Measurements from ENCODE around the gene PARP8. TPM values are rescaled to one million over a fixed set of nuclear protein-coding genes. Genes with fewer than 3 reads are reported as not detected.

The PARP8 gene
- total RNA-seq, 1 donor from 2014 or later, result 22.2 TPM

DNA sequence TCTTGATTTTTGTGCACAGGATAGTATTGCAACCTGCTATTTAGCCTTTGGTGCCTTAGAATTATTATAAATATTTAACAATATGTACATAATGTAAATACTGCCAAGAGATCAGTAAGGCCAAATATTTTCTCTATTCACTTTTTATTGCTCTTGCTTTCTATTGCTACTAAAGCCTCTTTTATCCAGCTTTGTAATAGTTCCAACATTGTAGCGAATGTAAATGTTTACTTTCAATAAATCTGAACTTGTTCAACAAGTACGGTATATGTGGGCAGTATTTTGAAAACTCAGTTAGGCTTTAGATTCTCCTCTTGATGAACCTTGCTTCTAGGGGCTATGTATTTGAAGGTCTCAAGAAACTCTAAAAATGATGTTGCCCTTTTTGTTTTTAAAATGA lies 179.8 kb downstream of the PARP8 start:
- intact Hi-C loops (cut with micrococcal nuclease), result no loop called here
- Mint-ChIP-seq H3K27me3 (ENCODE audit: low read depth) (no peaks in the 10 kb centered on the region), H3K4me1 (ENCODE audit: low read depth) (no peaks in the 10 kb centered on the region), H3K4me3 (ENCODE audit: low read depth) (no peak overlapping the region), H3K9me3 (no peaks in the 10 kb centered on the region), H3K36me3 (ENCODE audit: low read depth) (peaks cover 10% of the 10 kb centered on the region), H3K27ac (no peak overlapping the region)
- no peak for DNase-seq (ENCODE audit: low spot score)

DNA sequence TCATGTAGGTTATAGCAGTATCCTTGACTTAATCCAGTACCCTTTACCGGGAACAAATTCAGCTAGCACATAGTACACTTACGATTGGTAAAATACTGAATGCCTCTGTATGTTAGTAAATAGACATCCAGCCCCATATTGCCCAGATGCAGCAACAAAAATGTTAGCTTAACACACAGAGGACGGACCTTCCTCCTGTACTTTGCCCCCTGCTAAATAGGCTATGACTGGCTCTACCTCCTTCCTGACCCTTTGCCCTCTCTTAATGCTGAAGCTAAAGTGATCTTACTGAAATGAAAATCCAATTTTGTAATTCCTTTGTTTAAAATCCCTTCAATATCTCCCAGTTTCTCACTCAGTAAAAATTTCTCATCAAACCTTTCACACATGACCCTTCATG lies 183.1 kb downstream of the PARP8 start:
- H3K36me3 Mint-ChIP-seq (ENCODE audit: low read depth), result no peaks in the 10 kb centered on the region
- no peaks in the 10 kb centered on the region for H3K27me3 Mint-ChIP-seq (ENCODE audit: low read depth)
- H3K4me3 Mint-ChIP-seq (ENCODE audit: low read depth), result no peak overlapping the region
- no peak for DNase-seq (ENCODE audit: low spot score)
- H3K9me3 Mint-ChIP-seq, result no peaks in the 10 kb centered on the region
- peaks cover 6% of the 10 kb centered on the region for H3K4me1 Mint-ChIP-seq (ENCODE audit: low read depth)
- intact Hi-C loops (cut with micrococcal nuclease), result no loop called here
- H3K27ac Mint-ChIP-seq, result no peak overlapping the region

DNA sequence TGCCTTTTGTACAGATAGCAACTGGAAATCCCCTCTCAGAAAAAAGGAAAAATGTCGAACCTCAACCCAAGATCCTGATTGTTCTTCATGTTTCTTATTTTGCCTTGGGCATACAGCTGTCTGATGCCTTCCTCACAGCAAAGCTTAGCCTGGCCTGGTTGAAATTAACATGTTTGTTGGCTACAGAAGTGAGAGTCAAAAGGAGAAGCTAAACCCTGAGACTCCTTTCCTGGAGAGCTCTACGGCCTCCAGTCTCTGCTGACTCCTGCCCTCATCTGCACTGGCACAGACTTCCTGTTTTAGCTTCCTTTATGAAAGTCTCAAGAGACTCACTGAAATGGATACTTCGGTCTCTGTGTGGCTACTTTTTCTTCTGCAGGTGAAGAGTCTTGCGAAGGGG lies 186.7 kb downstream of the PARP8 start:
- DNase-seq (ENCODE audit: low spot score), result no peak
- no peaks in the 10 kb centered on the region for H3K36me3 Mint-ChIP-seq (ENCODE audit: low read depth)
- peaks cover 2% of the 10 kb centered on the region for H3K27me3 Mint-ChIP-seq (ENCODE audit: low read depth)
- intact Hi-C loops (cut with micrococcal nuclease), result no loop called here
- H3K4me1 Mint-ChIP-seq (ENCODE audit: low read depth), result peaks cover 16% of the 10 kb centered on the region
- H3K4me3 Mint-ChIP-seq (ENCODE audit: low read depth), result no peak overlapping the region
- no peak overlapping the region for H3K27ac Mint-ChIP-seq
- H3K9me3 Mint-ChIP-seq, result no peaks in the 10 kb centered on the region

DNA sequence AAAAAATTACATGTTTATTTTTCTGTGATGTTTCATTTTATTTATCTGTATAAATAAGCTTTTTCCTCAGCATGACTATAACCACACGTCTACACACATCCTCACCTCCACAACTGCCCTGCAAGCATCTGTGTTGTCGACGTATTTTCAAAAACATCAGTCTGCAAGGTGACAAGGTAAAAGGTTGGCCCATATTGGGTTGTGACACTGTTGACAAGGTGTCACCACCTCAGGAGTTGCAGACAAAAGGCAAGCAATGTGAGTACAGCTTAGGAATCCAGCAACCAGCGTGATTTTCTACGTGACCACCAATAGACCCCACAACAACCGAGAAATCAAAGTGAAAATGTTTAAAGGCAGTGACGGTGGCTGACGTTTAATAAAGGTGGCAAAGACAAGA lies 187.6 kb downstream of the PARP8 start:
- Mint-ChIP-seq H3K27me3 (ENCODE audit: low read depth) (peaks cover 2% of the 10 kb centered on the region), H3K4me1 (ENCODE audit: low read depth) (peaks cover 16% of the 10 kb centered on the region), H3K36me3 (ENCODE audit: low read depth) (no peaks in the 10 kb centered on the region), H3K4me3 (ENCODE audit: low read depth) (no peak overlapping the region), H3K27ac (no peak overlapping the region), H3K9me3 (no peaks in the 10 kb centered on the region)
- DNase-seq (ENCODE audit: low spot score), result no peak
- intact Hi-C loops (cut with micrococcal nuclease), result no loop called here

DNA sequence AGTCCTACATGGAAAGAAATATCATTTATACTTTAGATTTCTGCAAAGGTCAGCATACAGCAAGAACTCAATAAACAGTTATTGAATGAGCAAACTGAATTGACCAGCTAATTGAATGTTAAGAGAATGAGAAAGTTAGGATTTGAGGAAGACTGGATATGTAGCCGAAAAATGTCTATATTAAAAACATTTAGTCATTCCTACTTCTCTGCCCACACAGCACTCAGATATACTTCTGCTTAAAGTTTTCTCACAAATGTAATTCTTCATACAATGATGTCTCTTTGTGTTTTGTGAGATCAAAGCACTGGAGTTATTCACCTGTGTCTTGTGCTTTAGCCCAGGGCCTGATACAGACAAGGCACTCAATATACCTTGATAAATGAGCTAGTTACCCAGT lies 188.6 kb downstream of the PARP8 start:
- Mint-ChIP-seq H3K4me1 (ENCODE audit: low read depth) (peaks cover 16% of the 10 kb centered on the region), H3K36me3 (ENCODE audit: low read depth) (no peaks in the 10 kb centered on the region), H3K27me3 (ENCODE audit: low read depth) (peaks cover 2% of the 10 kb centered on the region), H3K4me3 (ENCODE audit: low read depth) (no peak overlapping the region), H3K27ac (no peak overlapping the region), H3K9me3 (no peaks in the 10 kb centered on the region)
- DNase-seq (ENCODE audit: low spot score), result no peak
- intact Hi-C loops (cut with micrococcal nuclease), result no loop called here

DNA sequence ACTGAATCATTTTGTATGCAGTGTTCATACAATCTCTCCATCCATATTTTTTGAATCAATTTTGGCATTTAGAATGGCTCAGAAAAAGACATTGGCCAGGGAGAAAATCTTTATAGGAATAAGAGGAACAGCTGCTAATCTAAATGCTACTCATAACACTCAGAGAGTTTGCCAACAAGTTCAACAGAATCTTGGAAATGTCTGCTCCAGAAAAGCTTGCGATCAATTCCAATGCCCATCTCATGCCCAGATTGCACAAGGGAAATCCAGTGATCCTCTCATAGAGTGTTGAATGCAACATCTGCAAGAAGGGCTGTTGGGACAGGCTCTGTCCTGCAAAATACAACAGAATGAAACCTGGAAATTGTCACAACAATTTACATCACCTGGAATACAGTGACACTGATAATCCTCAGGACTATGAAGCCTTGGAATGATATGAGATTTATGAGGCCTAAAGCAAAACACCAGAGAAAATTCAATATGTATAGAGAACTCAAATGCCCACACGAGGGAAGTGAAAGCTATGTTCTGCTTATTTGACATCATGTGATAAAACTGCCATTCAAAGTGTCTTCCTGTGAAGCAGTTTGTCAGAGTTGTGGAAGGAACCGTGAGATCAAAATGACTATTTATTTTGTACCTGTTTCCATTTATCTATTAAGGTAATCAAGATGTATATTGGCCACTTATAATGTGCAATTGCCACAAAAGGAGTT lies 190.1 kb downstream of the PARP8 start:
- Mint-ChIP-seq H3K27me3 (ENCODE audit: low read depth) (peaks cover 5% of the 10 kb centered on the region), H3K4me3 (ENCODE audit: low read depth) (no peak overlapping the region), H3K4me1 (ENCODE audit: low read depth) (peaks cover 16% of the 10 kb centered on the region), H3K27ac (no peak overlapping the region), H3K9me3 (no peaks in the 10 kb centered on the region), H3K36me3 (ENCODE audit: low read depth) (no peaks in the 10 kb centered on the region)
- intact Hi-C loops (cut with micrococcal nuclease), result no loop called here
- DNase-seq (ENCODE audit: low spot score), result no peak

DNA sequence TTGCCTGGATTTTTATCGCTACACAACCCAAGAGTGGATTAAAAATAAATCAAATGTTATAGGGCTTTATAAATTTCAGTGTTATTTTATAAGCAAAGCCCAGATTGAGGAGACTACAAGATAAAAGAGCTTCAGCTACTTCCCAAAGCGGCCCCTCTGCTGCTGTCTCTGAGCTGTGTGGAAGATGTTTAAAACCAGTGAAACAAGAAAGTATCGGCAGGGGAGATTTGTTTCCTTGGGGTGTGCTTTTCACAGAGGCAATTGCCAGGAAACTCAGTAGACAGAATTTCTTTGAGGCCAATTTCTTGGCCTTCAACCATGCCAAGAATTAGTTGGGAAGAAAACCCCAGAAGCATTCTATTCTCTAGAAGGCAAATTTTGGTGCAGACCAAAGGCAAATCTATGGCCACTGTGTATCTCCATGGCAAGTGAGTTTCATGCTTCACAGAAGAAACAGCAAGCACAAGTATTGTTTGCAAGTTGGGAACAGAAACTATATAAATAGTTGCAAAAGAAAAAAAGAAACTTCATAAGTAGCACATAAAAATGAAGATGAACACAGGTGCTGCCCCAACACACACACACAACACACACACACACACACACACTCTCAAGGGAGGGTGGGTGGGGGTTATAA lies 197.2 kb downstream of the PARP8 start:
- Mint-ChIP-seq H3K27me3 (ENCODE audit: low read depth) (peaks cover 21% of the 10 kb centered on the region), H3K9me3 (no peaks in the 10 kb centered on the region), H3K27ac (no peak overlapping the region), H3K4me3 (ENCODE audit: low read depth) (no peak overlapping the region), H3K36me3 (ENCODE audit: low read depth) (no peaks in the 10 kb centered on the region), H3K4me1 (ENCODE audit: low read depth) (no peaks in the 10 kb centered on the region)
- no peak for DNase-seq (ENCODE audit: low spot score)
- intact Hi-C loops (cut with micrococcal nuclease), result no loop called here

DNA sequence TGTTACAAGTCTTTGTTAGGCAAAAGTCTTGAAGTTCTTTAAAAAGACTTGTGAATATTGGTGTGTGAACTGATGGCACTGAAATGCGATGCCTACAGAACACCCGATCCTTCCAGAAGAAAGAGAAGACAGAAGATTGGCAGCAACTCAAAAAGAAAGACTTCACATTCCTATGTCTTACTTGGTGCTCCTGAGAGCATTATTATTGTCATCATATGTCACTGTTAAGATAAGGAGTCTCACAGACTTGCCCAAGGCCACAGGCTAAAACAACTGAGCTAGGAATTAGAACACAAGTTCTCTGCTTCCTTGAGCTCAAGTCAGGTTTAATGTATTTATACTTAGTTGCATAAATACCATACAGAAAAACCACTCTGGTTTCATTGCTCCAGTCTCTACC lies 198.0 kb downstream of the PARP8 start:
- no peak for DNase-seq (ENCODE audit: low spot score)
- Mint-ChIP-seq H3K27ac (no peak overlapping the region), H3K36me3 (ENCODE audit: low read depth) (no peaks in the 10 kb centered on the region), H3K27me3 (ENCODE audit: low read depth) (peaks cover 21% of the 10 kb centered on the region), H3K4me1 (ENCODE audit: low read depth) (no peaks in the 10 kb centered on the region), H3K9me3 (no peaks in the 10 kb centered on the region), H3K4me3 (ENCODE audit: low read depth) (no peak overlapping the region)
- intact Hi-C loops (cut with micrococcal nuclease), result no loop called here

DNA sequence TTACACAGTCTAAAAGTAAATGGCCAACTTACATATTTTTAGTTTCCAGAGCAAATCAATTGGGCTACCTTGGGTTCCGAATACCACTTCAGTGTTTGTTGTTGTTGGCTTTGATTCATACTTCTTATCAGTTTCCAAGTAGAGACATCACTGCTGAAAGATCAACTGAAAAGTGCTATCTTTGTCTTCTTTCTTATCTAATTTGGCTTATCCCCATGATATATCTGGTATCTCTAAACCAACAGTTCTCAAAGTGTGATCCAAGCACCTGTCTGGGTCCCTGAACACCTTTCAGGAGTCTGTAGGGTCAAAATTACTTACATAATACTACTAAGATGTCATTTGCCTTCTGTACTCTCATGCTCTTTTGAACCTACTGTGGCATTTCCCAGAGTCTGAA lies 200.0 kb downstream of the PARP8 start:
- no peak overlapping the region for H3K4me3 Mint-ChIP-seq (ENCODE audit: low read depth)
- H3K9me3 Mint-ChIP-seq, result no peaks in the 10 kb centered on the region
- no peaks in the 10 kb centered on the region for H3K36me3 Mint-ChIP-seq (ENCODE audit: low read depth)
- intact Hi-C loops (cut with micrococcal nuclease), result no loop called here
- no peak for DNase-seq (ENCODE audit: low spot score)
- no peak overlapping the region for H3K27ac Mint-ChIP-seq
- no peaks in the 10 kb centered on the region for H3K4me1 Mint-ChIP-seq (ENCODE audit: low read depth)
- peaks cover 21% of the 10 kb centered on the region for H3K27me3 Mint-ChIP-seq (ENCODE audit: low read depth)

DNA sequence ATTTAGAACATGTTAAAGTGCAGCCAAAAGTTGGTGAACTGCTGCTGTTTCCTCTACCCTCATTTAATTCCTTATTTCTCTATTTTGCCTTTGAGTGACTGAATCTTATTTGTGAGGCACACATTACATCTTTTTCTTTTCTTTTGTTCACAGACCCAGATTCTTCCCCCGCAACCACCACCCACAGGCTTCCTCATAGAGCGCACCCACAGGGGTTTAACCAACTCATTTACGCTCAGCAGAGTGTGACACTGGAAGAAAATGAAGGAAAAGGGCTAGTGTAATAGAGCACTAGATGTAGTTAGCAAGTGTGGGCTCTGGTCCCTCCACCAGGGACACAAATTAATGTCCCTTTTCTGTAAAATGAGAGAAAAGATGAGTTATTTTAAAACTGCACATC lies 200.7 kb downstream of the PARP8 start:
- Mint-ChIP-seq H3K4me3 (ENCODE audit: low read depth) (no peak overlapping the region), H3K27ac (no peak overlapping the region), H3K9me3 (no peaks in the 10 kb centered on the region), H3K36me3 (ENCODE audit: low read depth) (no peaks in the 10 kb centered on the region), H3K27me3 (ENCODE audit: low read depth) (peaks cover 23% of the 10 kb centered on the region), H3K4me1 (ENCODE audit: low read depth) (no peaks in the 10 kb centered on the region)
- intact Hi-C loops (cut with micrococcal nuclease), result no loop called here
- DNase-seq (ENCODE audit: low spot score), result no peak

DNA sequence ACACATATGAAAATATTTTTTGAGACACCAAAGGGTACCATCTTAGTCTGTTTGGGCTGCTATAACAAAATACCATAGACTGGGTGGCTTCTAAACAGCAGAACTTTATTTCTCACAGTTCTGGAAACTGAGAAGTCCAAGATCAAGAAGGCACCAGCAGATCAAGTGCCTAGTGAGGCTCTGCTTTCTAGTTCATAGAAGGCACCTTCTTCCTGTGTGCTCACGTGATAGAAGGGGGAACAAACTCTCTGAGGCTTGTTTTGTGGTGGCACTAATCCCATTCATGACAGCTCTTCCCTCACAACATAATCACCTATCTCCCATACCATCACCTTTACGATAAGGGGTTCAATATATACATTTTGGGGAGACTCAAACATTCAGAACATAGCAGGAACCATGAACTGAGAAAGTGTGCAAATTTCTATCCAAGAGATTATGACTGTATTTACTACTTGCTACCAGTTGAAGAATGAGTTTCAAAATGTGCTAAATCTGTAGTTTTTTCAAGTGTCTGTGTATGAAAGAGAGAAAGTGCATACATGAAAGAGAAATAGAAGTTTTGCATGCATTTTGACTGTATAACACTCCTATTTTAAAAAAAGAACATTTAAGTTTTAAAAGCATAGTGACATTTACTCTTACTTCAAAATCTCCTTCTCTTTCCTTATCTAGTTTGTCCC lies 207.3 kb downstream of the PARP8 start:
- no peak for DNase-seq (ENCODE audit: low spot score)
- Mint-ChIP-seq H3K27me3 (ENCODE audit: low read depth) (peaks cover 7% of the 10 kb centered on the region), H3K4me1 (ENCODE audit: low read depth) (peaks cover 6% of the 10 kb centered on the region), H3K4me3 (ENCODE audit: low read depth) (no peak overlapping the region), H3K27ac (no peak overlapping the region), H3K9me3 (no peaks in the 10 kb centered on the region), H3K36me3 (ENCODE audit: low read depth) (no peaks in the 10 kb centered on the region)
- intact Hi-C loops (cut with micrococcal nuclease), result no loop called here

DNA sequence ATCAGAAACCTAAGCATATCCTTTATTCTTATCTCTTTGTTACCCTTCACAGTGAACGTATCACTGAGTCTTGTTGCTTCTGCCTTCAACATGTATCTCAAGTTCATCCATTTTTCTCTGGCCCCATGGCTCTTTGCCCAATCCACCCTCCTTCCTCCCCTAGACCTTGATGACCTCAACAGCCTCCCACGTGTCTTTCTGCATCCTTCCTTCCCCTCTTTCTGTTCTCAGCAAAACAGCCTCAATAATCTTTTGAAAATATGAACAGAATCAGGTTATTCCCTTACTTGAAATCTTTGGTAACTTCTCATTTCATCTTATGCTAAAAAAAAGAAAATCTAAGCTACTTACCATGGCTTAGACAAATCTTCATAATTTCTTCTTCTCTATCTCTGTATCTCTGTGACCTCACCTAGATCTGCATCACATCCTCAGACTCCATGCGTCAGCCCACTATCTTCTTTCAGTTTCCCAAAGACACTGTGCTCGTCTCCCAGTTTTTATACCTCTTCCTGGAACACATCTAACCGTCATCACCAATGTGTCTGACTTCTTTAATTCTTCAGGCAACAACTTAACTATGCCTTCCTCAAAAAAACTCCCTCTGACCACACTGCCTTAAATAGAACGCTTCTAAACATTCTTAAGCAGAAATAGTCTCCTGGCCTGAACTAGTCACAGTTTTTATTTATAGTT lies 208.0 kb downstream of the PARP8 start:
- Mint-ChIP-seq H3K9me3 (no peaks in the 10 kb centered on the region), H3K36me3 (ENCODE audit: low read depth) (no peaks in the 10 kb centered on the region), H3K27ac (no peak overlapping the region), H3K4me3 (ENCODE audit: low read depth) (no peak overlapping the region), H3K27me3 (ENCODE audit: low read depth) (peaks cover 7% of the 10 kb centered on the region), H3K4me1 (ENCODE audit: low read depth) (peaks cover 6% of the 10 kb centered on the region)
- DNase-seq (ENCODE audit: low spot score), result no peak
- intact Hi-C loops (cut with micrococcal nuclease), result no loop called here

DNA sequence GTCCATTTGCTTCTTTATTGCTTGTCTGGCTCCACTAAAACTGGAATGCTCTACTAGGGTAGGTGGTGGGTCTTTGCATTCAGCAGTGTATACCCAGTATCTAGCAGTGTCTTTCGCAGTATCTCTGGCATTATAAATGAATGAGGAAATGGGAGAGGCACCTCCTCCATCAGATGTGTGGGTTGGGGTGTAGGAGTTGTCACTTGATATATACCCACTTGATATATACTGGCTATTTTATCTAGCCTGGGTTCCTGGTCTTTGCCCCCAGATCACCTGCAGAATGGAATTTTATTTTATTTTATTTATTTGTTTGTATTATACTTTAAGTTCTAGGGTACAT lies 208.5 kb downstream of the PARP8 start:
- no peak for DNase-seq (ENCODE audit: low spot score)
- peaks cover 5% of the 10 kb centered on the region for H3K27me3 Mint-ChIP-seq (ENCODE audit: low read depth)
- intact Hi-C loops (cut with micrococcal nuclease), result no loop called here
- no peaks in the 10 kb centered on the region for H3K36me3 Mint-ChIP-seq (ENCODE audit: low read depth)
- H3K4me3 Mint-ChIP-seq (ENCODE audit: low read depth), result no peak overlapping the region
- H3K27ac Mint-ChIP-seq, result no peak overlapping the region
- H3K4me1 Mint-ChIP-seq (ENCODE audit: low read depth), result peaks cover 6% of the 10 kb centered on the region
- H3K9me3 Mint-ChIP-seq, result no peaks in the 10 kb centered on the region

All from activated T-helper 2 cell treated with anti-CD3 and anti-CD28 coated beads, Interferon-gamma antibody, Interleukin-2, Interleukin-4, amounts not matched to agents 10 μg/mL and 5 μg/mL and 100 μg/mL, durations not matched to agents 14 hours and 24 hours and 36 hours (primary cell).